GM20000 (cell line): ENCODE results near the gene SERINC5.
"Not testable (repeated sequence)": the region's sequence is repeated elsewhere in the genome, so short reads cannot be mapped to it uniquely, and the experiment has no call there.

Experiments used
- DNase-seq: peaks from one replicate; pipeline ENCODE4 v3.0.0; 2012; ENCODE audit warnings: low spot score
- CTCF ChIP-seq: IDR thresholded peaks from 2 replicates; pipeline ENCODE4 v1.5.1; 2012; ENCODE audit warnings: mild to moderate bottlenecking, control low read depth; ENCODE audit errors: extremely low read depth, missing control alignments

Gene SERINC5

GRCh38 chr5:80141147-80141671 lies 114.6 kb downstream of the SERINC5 start:
- no peak for DNase-seq
- no peak for TF ChIP-seq CTCF

GRCh38 chr5:80140496-80140895 lies 115.4 kb downstream of the SERINC5 start:
- no peak for DNase-seq
- no peak for TF ChIP-seq CTCF

GRCh38 chr5:80139466-80139972 lies 116.3 kb downstream of the SERINC5 start:
- no peak for TF ChIP-seq CTCF
- DNase-seq, result no peak

- TF ChIP-seq CTCF, result no peak
- no peak for DNase-seq
These were observed 117.4 kb downstream of the SERINC5 start for GRCh38 chr5:80138486-80138885.

- DNase-seq, result not testable (repeated sequence)
These were observed 119.0 kb downstream of the SERINC5 start for GRCh38 chr5:80136798-80137197.

- DNase-seq, result no peak
- no peak for TF ChIP-seq CTCF
These were observed 121.0 kb downstream of the SERINC5 start for GRCh38 chr5:80134876-80135275.

- no peak for TF ChIP-seq CTCF
- no peak for DNase-seq
These were observed 126.7 kb downstream of the SERINC5 start for GRCh38 chr5:80129146-80129545.

- no peak for DNase-seq
- no peak for TF ChIP-seq CTCF
These were observed 127.7 kb downstream of the SERINC5 start for GRCh38 chr5:80128141-80128540.
